ENCODE measurements around the gene SMCHD1.

DNA sequence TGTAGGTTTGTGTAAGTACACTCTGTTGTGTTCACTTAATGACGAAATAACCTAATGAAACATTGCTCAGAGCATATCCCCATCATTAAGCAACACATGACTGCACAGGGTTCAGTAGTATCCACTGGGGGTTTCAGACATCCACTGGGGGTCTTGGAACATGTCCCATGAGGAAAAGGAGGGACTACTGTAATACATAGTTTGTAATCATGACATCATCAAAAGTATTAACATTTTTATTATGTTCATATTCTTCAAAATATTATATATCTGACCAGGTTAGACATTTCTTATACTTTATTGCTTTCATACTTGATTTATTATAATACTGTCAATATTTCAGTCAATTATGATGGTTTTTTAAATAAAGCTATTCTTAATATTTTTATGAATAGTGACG, 136.9 kb downstream of the SMCHD1 start:
- TF ChIP-seq CTCF (IDR thresholded peaks at IDR 0.05) = no peak
- no peak for TF ChIP-seq POLR2A (IDR thresholded peaks at IDR 0.05)

Measured in uterus (tissue), 2 donors.